ENCODE results near the gene TP53BP1. TPM values are rescaled to one million over a fixed set of nuclear protein-coding genes. Genes with fewer than 3 reads are reported as not detected.

Gene TP53BP1
- total and polyA plus RNA-seq, 4 donors = 2.7 to 12.0 (median 7.3) TPM

DNA sequence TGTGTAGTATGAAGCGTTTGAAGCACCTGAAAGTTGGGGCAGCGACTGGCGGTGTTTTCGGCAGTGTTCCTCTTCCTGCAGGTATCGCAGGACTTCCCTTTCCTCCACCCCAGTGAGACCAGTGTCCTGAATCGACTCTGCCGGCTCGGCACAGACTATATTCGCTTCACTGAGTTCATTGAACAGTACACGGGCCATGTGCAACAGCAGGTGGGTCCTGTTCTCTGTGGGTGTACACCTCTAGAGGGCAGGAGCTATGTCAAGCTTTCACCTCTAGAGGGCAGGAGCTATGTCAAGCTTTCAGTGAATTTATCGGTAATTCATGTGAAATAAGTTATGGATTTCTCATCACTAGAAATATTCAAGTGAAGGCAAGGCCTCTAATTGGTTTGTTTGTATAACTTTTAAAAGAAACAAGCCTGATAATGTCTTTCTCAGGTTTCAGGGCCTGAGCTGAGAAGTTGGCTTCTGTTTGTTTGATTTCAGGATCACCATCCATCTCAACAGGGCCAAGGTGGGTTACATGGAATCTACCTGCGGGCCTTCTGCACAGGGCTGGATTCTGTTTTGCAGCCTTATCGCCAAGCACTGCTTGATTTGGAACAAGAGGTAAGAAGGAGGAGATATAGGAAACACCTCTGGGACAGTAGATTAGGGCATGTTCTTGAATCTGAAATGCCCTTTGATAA lies 116.8 kb downstream of the TP53BP1 start:
- DNase-seq (ENCODE audit: low spot score) = no peak
- Histone ChIP-seq H3K27ac (ENCODE audit: low read depth in 1 of 2, low read length in 2 of 2) (no peak overlapping the region), H3K36me3 (ENCODE audit: control insufficient read depth in 4 of 4, insufficient read depth in 3 of 4, low read depth in 1 of 4, low read length in 3 of 4) (peaks cover 0 to 21% (median 11%) of the 10 kb centered on the region in 4 donors), H3K9ac (ENCODE audit: low read depth in 1 of 2, low read length in 2 of 2) (no peak overlapping the region), H3K4me3 (ENCODE audit: low read depth in 1 of 3, low read length in 3 of 3) (no peak overlapping the region), H3K27me3 (ENCODE audit: control insufficient read depth in 4 of 4, insufficient read depth in 4 of 4, low read length in 3 of 4) (no peaks in the 10 kb centered on the region), H3K4me1 (ENCODE audit: control insufficient read depth in 4 of 4, insufficient read depth in 4 of 4, low read length in 3 of 4) (peaks cover 5 to 12% (median 8%) of the 10 kb centered on the region in 4 donors), H3K9me3 (ENCODE audit: control insufficient read depth in 4 of 4, low read length in 3 of 4) (no peaks in the 10 kb centered on the region)
- 90% methylated on average over 13 of the region's 13 CpGs for WGBS
- TF ChIP-seq FOXA1 (IDR thresholded peaks at IDR 0.05) = no peak
- no peak for TF ChIP-seq GABPA (IDR thresholded peaks at IDR 0.05 in 1 of 2, conservative IDR thresholded peaks at IDR 0.05 in 1 of 2)
- TF ChIP-seq, protein P1, sequence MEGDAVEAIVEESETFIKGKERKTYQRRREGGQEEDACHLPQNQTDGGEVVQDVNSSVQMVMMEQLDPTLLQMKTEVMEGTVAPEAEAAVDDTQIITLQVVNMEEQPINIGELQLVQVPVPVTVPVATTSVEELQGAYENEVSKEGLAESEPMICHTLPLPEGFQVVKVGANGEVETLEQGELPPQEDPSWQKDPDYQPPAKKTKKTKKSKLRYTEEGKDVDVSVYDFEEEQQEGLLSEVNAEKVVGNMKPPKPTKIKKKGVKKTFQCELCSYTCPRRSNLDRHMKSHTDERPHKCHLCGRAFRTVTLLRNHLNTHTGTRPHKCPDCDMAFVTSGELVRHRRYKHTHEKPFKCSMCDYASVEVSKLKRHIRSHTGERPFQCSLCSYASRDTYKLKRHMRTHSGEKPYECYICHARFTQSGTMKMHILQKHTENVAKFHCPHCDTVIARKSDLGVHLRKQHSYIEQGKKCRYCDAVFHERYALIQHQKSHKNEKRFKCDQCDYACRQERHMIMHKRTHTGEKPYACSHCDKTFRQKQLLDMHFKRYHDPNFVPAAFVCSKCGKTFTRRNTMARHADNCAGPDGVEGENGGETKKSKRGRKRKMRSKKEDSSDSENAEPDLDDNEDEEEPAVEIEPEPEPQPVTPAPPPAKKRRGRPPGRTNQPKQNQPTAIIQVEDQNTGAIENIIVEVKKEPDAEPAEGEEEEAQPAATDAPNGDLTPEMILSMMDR (IDR thresholded peaks at IDR 0.05; ENCODE audit: low read depth, low read length, missing input control) = peak; percentile 54
- TF ChIP-seq YY1 (IDR thresholded peaks at IDR 0.05) = no peak
- TF ChIP-seq RAD21 (IDR thresholded peaks at IDR 0.05) = peak in 1 of 2 donors; percentile 45
- TF ChIP-seq HNF4G (IDR thresholded peaks at IDR 0.05) = no peak
- TF ChIP-seq, protein P2, sequence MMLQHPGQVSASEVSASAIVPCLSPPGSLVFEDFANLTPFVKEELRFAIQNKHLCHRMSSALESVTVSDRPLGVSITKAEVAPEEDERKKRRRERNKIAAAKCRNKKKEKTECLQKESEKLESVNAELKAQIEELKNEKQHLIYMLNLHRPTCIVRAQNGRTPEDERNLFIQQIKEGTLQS (IDR thresholded peaks at IDR 0.05) = no peak

DNA sequence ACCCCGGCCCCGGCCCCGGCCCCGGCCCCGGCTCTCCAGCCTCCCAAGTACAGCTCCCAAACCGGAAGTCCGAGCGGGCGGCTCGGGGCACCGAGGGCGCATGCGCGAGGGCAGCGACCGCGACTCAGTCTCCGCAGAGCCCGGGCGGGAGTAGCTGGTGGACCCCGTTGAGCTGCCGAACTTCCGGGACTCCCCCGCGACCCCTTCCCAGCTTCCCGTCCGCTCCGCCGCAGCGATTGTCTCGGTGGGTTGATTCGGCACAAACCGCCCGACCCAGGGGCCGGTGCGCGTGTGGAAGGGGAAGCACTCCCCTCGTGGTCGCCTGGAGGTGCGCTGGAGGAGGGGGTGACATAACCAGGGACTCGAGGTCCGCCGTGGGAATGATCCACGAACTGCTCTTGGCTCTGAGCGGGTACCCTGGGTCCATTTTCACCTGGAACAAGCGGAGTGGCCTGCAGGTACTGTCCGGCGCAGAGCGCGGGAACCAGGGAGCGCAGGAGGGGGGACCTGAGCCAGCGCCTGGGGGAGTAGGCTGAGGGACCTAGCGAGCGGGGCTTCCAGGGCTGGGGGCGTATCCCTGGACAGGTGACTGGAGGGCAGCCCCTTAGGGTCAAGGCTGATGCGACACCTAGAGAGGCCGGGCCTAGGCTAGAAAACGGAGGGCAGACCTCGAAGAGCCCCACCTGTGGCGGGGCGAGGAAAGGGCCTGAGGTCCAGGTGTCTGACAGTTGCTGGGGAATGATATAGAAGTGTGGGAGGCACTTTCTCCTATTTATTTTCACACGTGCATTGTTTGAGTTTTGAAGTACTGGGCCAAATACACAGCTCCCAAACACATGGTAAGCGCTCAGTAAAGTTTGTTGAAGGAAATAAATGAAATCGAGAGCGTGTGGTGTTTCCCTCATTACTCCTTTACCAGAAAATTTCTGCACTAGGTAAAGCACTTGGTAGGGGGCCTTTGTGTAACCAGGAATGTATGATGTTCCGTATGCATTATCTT lies 121.7 kb downstream of the TP53BP1 start, which contains the start of the genes TUBGCP4 and ZSCAN29:
Gene TUBGCP4 (plus strand): TSS at position 127 of the 1,000 bp plus-strand sequence. CDS start 254 bp downstream, at position 381.
Gene ZSCAN29 (minus strand): TSS at position 69 of the 1,000 bp plus-strand sequence. CDS start 1,130 bp downstream, outside the sequence.
- Histone ChIP-seq H3K4me3 (ENCODE audit: low read depth in 1 of 3, low read length in 3 of 3) (peak within 1 kb of the TSS; percentile 89 to 93 (median 92)), H3K4me1 (ENCODE audit: control insufficient read depth in 4 of 4, insufficient read depth in 4 of 4, low read length in 3 of 4) (peaks cover 11 to 26% (median 18%) of the 10 kb centered on the region in 4 donors), H3K9me3 (ENCODE audit: control insufficient read depth in 4 of 4, low read length in 3 of 4) (no peaks in the 10 kb centered on the region), H3K9ac (ENCODE audit: low read depth in 1 of 2, low read length in 2 of 2) (peak within 1 kb of the TSS; percentile 64 to 93), H3K27ac (ENCODE audit: low read depth in 1 of 2, low read length in 2 of 2) (peak within 1 kb of the TSS; percentile 39 to 67), H3K36me3 (ENCODE audit: control insufficient read depth in 4 of 4, insufficient read depth in 3 of 4, low read depth in 1 of 4, low read length in 3 of 4) (peaks cover 0 to 10% (median 7%) of the 10 kb centered on the region in 4 donors), H3K27me3 (ENCODE audit: control insufficient read depth in 4 of 4, insufficient read depth in 4 of 4, low read length in 3 of 4) (no peaks in the 10 kb centered on the region)
- DNase-seq (ENCODE audit: low spot score) = peak; percentile 86
- 2% methylated on average over 66 of the region's 66 CpGs for WGBS
- TF ChIP-seq, protein P1 (IDR thresholded peaks at IDR 0.05; ENCODE audit: low read depth, low read length, missing input control) = peak; percentile 34
- TF ChIP-seq GABPA (IDR thresholded peaks at IDR 0.05 in 1 of 2, conservative IDR thresholded peaks at IDR 0.05 in 1 of 2) = peak in 1 of 2 donors; percentile 74
- TF ChIP-seq TAF1 (conservative IDR thresholded peaks at IDR 0.05) = peak; percentile 6
- TF ChIP-seq RXRA (IDR thresholded peaks at IDR 0.05) = peak in 1 of 2 donors; percentile 15
- no peak for TF ChIP-seq JUND (IDR thresholded peaks at IDR 0.05)
